GM18867 (cell line): ENCODE data around the gene FAM76B.

Experiments
- ATAC-seq: cut with Tn5 transposase; IDR thresholded peaks from one replicate; pipeline ENCODE4 v1.9.1; 2021; ENCODE audit warnings: mild to moderate bottlenecking, moderate library complexity; ENCODE audit not compliant: unreplicated experiment

Gene FAM76B

DNA sequence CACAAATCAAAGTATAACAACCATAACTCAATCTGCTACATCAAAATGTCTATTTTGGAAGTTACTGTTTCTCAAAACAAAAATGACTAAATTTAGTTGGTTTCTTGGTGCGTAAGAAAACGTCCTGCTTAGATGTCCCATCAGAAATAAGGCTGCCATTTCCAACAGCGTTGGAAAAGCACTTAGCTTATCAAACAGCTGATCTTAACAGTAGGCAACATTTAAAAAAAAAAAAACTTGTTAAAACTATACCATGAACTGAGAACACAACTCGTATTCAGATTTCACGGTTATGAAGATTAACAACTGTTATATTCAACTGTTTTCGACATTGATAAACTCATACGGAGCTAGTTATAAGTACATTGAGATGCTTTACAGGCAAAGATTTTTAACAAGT is 3.1 kb upstream of the FAM76B start:
- no peak for ATAC-seq

DNA sequence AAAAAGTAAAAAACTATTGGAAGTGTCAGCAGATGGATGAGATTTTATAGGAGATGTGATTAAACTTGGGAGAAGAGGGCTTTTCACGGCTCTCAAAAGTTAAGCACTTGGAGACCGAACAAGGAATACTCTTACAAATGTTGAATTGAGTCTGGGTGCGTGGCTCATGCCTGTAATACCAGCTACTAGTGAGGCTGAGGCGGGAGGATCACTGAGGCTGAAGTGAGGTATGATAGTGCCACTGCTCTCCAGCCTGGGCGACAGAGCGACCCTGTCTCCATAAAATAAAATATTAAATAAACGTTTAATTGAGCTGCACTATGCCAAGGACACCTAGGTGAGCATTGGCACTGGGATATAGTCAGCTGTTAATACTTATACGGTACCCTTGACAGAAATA is 2.6 kb upstream of the FAM76B start:
- ATAC-seq = no peak

DNA sequence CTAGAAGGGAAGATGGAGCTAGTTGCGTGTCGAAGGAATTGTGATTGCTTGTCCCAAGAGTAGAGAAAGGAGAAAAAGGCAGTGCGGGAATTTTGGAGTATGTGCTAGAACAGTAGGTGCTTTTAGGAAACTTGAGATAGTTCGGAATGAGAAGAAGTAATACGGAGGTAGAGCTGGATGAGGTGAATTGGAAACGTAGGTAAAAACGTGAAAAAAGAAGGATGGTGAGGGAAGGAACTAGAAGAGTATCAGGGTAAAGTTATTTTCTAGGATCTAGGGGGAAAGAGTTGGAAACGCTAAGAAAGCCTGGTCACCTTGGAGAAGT is 2.1 kb upstream of the FAM76B start:
- ATAC-seq = no peak

DNA sequence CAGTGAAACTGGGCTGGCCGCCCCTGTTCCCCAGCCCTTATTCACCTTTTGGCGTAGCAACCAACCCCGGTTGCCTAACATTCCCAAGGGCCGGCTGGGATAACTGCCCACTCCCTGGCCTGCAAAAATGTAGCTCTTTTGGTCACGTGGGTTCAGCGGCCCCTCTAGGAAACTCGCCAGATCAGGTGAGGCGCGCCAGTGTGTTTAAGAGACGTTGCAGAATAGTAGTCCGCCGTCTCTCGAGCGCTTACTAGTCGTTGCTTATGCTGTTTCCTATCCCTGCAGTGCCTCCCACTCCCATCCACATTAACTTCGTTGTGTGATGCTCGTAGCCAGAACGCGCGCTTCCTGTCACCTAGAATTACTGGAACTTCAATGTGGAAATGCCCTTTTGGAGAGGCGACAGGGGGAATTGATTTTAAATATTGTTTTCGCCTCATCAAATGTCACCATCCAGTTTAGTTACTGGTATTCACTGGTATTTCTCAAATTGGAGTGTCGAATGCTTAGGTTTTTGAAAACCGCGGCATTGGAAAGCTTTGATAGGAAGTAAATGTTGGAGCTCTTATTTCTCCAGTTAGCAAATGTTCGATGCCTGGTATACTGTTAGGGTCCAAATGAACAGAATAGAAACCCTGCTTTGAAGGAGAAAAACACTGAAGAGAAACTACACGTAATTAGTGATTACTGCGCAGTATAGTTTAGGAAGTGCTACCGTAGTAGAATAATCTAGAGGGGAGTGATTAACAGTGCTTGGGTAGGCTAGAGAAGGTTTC is 1.5 kb upstream of the FAM76B start:
- peak; percentile 9 for ATAC-seq

DNA sequence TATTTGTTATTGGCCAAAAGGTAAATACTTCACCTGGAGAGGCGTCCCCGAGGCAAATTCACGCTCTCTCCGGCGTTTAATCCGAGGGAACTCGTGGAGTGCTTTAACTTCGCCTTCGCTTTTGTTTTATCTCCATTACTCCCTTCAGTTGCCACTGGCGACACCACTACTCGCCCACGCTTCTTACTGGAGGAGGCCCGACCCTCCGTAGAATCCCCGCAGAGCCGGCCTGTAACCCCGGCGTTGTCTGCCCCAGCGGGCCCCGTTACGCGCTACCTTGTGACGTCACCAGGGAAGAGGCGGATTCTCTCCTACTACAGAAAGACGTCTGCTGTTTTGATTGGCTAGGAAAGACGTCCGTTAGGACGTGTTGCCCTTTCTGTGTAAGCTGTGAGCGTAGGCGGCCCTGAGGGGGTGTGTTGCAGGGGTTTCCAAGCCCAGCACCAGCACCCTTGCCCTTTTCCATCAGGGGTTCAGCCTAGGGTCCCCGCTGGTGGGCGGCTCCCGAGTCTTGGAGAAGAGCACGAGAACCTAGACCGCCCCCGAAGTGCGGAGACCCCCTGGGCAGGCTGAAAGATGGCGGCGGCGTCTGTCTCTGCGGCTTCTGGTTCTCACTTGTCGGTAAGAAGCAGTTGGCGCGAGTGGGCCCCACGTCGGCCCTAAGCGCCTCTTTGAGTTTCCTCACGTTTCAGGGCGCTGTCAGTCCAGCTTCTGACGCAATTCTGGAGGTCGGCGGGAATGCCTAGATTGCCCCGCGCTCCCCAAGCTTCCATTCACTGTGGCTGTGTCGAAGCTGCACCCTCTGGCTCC is 746 bp upstream of the FAM76B start, which contains the start of gene CEP57:
CEP57 (plus strand) TSS at position 376 of the 810 bp plus-strand sequence; CDS start at position 577, 201 bp downstream.
- ATAC-seq = peak; percentile 71

DNA sequence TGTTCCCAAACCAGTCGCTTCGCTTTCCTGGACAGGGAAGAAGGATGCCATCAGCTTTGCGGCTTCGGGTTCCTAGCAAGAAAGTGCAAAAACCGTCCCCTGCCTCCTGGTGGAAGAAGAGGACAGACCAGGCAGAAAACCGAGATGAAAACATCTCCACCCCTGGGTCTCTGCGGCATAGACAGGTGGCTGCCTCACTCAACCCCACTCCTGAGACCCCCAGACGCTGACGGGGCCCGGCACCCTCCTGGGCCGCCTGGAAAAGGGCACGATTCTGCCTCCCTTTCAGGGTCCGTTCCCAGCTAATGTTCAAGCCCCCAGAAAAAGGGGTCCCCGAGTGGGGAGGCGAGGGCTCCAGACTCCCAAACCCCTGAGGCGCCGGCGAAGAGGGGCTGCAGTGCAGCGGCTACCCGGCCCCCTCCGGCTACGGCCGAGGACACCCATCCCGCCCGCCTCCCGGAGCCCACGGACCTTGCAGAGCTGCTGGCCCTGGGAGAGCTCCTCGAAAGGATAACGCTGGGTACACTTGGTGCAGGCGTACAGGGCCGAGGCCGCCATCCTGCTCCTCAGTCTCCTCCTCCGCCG is 569 bp downstream of the FAM76B start:
- no peak for ATAC-seq

DNA sequence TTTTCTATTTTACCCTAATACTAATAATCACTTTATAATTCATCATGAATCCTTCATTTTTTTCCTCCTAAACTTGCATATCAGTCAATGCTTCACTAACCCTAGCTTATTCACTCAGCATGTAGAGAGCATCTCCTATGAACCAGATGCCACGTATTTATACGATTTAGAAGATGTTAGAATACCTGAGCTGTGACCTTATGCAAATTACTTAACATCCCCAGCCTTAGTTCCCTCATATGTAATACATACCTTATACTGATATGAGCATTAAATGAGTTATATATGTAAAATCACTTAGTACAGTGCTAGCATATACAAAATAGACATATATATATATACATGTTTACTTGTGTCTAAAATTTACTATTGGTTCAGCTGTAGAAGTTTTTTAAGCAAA is 9.0 kb downstream of the FAM76B start:
- no peak for ATAC-seq

DNA sequence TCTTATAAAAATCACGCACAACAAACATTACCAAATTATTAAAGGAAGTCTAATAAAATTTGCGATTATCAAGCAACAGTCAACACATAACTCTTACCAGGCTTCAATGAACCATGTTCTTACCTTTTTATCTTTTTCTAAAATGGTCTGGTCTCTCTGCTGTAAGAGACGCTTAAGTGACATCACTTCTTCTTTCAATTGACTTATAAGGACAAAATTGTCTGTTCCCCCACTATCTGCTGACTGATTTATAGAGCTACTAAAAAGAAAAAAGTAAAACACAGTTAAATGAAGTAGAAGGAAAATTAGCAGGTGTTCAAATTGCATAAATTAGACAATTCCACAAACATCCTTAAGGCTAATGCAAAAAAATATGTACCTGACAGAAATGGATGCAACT is 10.9 kb downstream of the FAM76B start:
- ATAC-seq = no peak

DNA sequence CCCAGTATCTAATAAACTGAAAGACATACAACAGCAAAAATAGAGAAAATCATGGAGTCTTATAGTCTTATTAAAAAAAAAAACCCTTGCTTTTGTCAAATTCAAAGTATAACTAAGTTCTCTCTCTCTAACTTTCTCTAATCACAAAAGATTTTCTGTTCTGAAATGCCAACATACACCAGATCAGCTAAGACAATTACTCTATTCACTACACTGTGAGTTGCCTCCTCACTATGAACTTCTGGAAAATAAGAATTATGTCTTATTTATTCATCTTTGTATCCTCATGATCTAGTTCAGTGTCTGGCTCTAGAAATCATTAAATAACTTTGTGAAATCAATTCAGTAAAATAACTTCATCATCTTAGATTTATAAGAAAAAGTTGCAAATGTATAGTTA is 12.7 kb downstream of the FAM76B start:
- ATAC-seq = no peak

DNA sequence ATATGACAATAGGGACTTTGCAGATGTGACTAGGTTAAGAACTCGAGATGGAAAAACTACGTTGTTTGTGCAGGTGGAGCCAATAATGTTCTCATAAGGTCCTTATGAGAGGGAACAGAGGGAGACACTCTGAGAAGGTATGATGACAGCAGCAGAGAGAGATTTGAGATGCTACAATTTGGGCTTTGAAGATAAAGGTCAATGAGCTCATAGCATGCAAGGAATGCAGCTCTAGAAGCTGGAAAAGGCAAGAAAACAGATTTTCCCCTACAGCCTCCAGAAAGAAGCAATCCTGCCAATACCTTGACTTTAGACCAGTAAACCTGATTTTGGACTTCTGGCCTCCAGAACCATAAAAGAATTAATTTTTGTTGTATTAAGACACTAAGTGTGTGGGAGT is 21.1 kb downstream of the FAM76B start:
- no peak for ATAC-seq

DNA sequence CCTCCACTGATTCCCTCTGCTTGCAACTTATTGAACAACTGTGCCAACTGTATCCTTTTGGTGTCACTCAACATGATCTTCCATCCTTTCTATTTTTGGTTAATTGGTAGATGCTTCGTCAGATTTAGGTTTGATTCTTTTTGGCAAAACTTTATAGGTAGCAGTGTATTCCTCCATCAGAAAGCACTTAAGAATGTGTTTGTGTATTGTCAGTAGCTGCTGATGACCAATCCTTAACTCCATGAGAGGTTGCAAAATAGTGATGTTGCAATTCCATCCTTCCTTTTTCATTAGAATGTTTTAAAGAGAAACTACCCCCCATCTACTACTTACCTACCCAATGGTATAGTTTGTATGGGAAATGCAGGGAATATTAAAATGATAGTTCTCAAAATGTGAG is 22.1 kb downstream of the FAM76B start:
- no peak for ATAC-seq

DNA sequence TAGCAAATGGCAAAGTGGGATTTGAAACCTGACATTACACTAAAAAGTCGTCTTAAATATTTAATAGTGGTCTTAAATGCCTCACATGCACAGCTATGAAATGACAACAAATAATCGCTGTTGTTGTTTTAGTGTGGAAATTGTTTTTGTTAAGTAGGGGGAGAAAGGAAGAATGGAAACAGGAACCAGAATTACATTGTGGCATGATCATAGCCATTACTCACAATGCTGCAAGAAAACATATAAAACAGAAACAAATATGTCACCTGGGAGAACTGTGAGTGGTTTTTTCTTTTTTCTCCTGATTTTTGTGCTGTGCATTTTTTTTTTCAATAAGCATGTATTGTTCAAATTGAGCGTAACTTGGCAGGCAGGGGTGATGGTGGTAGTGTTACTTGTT is 22.9 kb downstream of the FAM76B start:
- no peak for ATAC-seq

DNA sequence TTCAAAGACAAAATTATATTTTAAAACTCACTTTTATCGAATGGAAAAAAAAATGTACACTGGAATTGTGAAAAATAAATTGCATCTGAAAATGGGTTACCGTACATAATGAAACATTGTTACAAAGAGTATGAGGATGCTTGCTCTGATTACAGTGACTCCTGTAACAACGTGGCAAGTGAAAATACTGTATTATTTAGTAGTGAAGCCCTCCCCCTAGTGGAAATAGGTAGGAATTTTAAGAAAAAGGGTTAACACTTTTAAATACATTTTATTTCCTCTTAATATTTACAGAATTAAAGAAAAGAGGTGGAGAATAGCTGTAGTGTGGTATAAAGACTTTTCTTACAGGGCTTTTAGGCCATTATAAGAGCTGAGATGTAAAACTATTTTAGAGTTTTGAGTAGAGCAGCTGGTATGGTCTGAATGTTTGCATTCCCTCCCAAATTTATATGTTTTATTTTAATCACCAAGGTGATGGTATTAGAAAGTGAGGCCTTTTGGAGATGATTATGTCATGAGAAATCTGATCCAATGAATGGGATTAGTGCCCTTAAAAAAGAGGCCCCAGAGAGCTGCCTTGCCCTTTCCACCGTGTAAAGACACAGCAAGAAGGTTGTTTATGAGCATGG is 25.2 kb downstream of the FAM76B start:
- ATAC-seq = peak; percentile 81

DNA sequence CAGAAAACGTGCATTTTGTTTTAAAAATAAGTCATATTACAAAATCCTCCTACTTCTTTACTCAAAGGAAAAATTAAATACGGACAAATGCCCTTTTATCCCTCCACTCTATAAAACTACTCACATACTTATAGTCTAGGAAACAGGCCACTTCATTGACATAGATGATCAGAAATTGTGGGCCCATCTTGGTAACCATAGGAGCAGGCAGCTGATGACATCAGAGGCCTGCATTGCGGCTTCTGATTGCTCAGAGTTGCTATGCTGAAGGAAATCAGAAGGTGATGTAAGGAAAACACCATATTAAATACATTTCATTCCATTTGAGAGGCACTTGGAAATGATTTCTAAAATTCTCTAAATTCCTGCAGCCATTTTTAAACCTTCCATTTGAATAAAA is 27.0 kb downstream of the FAM76B start:
- ATAC-seq = no peak

DNA sequence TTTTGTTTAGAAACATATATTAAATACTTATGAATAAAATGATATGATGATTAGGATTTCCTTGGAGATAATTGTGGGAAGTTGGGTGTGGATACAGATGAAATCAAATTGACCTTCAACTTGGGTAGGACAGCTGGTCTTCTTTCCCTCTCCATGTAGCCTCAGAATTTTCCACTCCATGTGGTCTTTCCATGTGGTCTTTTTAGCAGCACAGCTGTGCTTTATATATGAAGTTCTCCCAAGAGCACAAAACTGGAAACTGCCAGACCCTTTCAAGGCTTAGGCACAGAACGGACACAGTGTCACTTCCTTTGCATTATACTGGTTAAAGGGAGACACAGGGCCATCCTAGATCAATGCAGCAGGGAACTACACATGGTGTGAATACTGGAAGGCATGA is 28.6 kb downstream of the FAM76B start:
- ATAC-seq = no peak

DNA sequence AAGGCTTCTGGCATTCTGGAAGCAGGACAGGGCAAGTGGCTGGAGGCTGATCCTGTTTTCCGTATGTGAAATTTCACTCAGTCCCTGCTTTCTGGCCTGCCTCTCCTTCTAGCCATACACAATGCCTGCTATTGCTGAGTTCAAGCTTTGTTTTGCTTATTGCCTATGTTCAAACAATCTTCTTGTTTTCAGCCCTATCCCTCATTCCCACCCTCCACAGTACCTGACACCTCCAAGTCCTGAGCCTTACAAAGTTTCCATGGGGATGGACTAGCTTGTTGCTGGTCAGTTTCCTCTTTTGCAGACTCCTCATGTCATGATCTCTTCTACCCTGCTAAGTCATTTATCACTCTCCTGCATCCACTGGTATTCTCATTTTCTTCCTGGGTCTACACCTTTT is 38.1 kb downstream of the FAM76B start:
- ATAC-seq = no peak

DNA sequence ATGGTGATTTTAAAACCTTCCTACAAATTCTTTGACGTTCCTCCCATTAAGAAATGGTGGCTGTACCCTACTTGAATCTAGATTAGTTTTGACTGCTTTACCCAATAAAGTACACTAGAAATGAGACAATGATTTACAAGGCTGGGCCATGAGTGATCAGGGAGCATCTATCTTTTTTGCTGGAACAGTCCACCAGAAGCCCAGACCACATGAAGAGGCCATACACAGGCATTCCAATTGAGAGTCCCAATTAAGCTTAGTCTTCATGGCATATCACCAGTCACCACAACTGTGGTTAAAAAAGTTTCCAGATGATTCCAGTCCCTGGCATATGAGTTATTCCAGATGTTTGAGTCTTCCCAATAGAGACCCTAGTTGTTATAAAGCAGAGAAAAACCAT is 39.5 kb downstream of the FAM76B start:
- no peak for ATAC-seq

DNA sequence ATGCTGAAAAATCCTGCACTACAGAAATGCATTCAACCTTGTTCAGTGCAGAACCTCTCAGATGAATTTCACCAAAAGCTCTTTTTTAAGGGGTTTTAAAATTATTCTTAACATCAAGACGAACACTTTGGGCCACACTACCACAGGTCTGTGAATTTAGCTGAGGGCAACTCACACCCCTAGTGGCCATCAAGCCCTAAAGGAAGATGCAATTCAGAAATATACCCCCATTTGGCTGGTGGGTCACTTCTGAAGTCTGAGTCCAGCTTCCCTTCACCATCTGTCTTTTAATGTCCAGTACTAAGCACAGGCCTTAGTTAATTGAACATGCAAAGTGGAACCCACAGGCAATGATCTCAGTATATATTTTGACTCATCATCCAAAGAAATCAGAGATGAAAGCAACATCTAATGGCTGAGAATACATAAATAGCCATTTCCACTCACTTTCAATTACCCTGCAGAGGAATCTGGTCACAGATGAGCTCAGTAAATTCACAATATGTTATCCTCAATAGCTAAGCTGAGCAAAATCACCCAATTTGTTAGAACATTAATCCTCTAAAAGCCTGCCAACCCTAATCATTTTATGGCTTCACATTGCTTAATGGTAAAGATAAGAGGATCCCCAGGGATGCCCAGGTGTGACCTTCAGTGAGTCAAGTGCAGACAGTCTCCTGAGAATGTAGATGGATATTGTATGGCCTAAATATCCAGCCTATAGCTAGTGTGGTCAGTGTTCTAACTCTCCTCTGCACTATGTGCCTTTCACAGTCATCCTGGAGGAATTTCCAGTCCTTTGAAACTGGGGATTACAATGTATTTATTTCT is 50.3 kb downstream of the FAM76B start:
- no peak for ATAC-seq

DNA sequence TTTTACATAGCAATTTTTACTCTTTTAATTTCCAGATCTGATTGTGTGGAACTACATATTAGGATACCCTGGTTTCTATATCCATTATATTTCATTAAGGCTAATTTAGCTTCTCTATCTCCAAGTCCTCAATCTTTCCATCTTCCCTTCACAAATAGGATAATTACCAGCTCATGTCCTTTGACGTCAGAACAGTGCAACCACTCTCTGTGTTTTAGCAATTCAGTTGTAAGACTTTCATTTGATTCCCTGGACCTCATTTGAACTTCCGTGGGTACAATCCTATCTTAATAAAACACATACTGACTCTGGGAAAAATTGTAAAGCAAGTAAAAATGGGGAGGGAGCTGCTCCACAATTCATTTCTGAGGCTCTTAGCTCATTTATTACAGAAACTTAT is 52.8 kb downstream of the FAM76B start:
- ATAC-seq = no peak

DNA sequence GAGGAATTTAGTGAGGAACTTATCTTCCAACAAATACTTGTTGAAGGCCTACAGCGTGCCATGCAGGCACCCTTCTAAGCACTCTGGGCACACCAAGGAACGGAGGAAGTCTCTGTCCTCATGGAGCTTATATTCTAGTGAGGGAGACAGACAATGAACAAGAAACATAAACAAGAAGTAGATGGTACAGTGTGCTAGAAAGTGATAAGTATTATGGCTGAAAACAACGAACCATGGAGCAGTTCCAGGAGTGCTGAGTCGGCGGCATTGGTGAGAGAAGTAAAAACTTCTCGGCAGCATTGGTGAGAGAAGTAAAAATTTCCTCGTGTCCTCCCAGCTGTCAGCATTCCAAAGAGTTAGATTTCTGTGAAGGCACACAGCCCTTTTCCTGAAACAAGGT is 53.2 kb downstream of the FAM76B start:
- ATAC-seq = no peak
